Omental fat pad (tissue), 4 donors: Measurements from ENCODE around the gene PUSL1. TPM values are rescaled to one million over a fixed set of nuclear protein-coding genes. Genes with fewer than 3 reads are reported as not detected.

Experiments used
- ATAC-seq: fragments of 150-250 bp; one replicate; pipeline ENCODE4 v1.9.1; 2016; ENCODE audit warnings: mild to moderate bottlenecking, moderate library complexity; ENCODE audit not compliant: low FRiP score
- DNase-seq: peaks from one replicate; pipeline ENCODE4 v3.0.0-alpha.2; 2019; ENCODE audit warnings: low spot score
- total RNA-seq, 4 donors: library from RNA; depleted of rRNA; stranded (reverse); fragments of >200 nt; gene quantifications; one replicate each; pipeline ENCODE4 v1.1.0, GENCODE V29; 2016
- TF ChIP-seq, protein P1 (sequence below), 3 donors: fragments of 450-650 bp; IDR thresholded peaks; one replicate each; pipeline ENCODE4 v1.5.1; 2016 to 2017; ENCODE audit warnings: antibody characterized with exemption in 3 of 3, mild to moderate bottlenecking in 3 of 3, moderate library complexity in 2 of 3

Gene PUSL1
- total RNA-seq, 4 donors from 2014 or later, result 15.7 to 26.0 (median 17.5) TPM

DNA sequence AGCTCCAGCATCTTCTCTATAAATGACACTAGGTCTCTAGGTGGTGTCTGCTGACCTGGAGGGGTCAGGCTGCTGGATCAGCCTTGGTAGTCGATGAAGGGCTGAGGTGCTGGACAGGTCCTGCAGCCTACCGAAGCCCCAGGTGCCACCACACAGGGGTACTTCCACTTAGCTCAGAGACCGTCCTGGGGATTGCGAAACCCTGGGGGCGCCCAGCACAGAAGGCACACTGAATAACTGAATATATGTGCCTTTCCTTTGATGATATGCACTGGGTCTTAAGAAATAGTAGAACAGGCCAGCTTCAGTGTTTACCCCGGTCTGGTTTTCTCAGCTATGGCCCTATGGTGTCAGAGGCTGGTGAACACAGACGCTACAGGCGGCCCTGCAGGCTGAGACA, 45.6 kb upstream of the PUSL1 start:
- ATAC-seq, result no peak
- DNase-seq, result no peak
- TF ChIP-seq, protein P1, sequence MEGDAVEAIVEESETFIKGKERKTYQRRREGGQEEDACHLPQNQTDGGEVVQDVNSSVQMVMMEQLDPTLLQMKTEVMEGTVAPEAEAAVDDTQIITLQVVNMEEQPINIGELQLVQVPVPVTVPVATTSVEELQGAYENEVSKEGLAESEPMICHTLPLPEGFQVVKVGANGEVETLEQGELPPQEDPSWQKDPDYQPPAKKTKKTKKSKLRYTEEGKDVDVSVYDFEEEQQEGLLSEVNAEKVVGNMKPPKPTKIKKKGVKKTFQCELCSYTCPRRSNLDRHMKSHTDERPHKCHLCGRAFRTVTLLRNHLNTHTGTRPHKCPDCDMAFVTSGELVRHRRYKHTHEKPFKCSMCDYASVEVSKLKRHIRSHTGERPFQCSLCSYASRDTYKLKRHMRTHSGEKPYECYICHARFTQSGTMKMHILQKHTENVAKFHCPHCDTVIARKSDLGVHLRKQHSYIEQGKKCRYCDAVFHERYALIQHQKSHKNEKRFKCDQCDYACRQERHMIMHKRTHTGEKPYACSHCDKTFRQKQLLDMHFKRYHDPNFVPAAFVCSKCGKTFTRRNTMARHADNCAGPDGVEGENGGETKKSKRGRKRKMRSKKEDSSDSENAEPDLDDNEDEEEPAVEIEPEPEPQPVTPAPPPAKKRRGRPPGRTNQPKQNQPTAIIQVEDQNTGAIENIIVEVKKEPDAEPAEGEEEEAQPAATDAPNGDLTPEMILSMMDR (IDR thresholded peaks at IDR 0.05), result no peak

DNA sequence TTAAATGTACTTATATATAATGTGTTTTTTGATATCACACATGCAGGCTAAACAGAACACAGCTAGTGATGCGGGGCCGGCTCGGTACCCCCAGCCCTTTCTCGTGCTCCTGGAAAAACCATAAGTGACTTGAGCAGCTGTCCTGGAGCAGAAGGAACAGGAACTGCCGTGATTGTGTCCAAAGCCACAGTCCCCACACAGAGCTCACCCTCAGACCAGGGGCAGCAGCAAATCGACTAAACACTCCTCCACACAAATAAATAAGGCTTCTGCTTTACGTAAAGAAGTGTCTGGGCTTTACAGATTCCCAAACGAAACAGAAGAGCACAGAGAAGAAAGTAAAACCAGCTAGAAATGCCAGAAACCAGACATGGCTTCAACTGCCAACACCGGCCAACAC, 44.4 kb upstream of the PUSL1 start:
- ATAC-seq, result no peak
- TF ChIP-seq, protein P1 (IDR thresholded peaks at IDR 0.05), result no peak
- DNase-seq, result no peak

- ATAC-seq (no peak), DNase-seq (no peak)
- TF ChIP-seq, protein P1 (IDR thresholded peaks at IDR 0.05), result no peak
These were observed 43.5 kb upstream of the PUSL1 start for GRCh38 chr1:1264868-1265272.

GRCh38 chr1:1267488-1268283, 40.7 kb upstream of the PUSL1 start:
- TF ChIP-seq, protein P1 (IDR thresholded peaks at IDR 0.05), result no peak
- ATAC-seq (no peak), DNase-seq (no peak)

- TF ChIP-seq, protein P1 (IDR thresholded peaks at IDR 0.05), result no peak
- no peak for DNase-seq
- ATAC-seq, result no peak
These were observed 40.1 kb upstream of the PUSL1 start for GRCh38 chr1:1268284-1268682.

- no peak for ATAC-seq
- TF ChIP-seq, protein P1 (IDR thresholded peaks at IDR 0.05), result no peak
These were observed 37.6 kb upstream of the PUSL1 start for GRCh38 chr1:1270813-1271212.

More at GRCh38 chr1:1270813-1271212, 37.6 kb upstream of the PUSL1 start:
- no peak for DNase-seq
